ENCODE data around the gene TRABD2A. TPM values are rescaled to one million over a fixed set of nuclear protein-coding genes. Genes with fewer than 3 reads are reported as not detected.
A peak's percentile ranks its signal among the peaks of the same experiment; 100 is the strongest.

The TRABD2A gene
- total RNA-seq, 6 donors from 2014 or later = 2.0 to 22.0 (median 6.2) TPM

DNA sequence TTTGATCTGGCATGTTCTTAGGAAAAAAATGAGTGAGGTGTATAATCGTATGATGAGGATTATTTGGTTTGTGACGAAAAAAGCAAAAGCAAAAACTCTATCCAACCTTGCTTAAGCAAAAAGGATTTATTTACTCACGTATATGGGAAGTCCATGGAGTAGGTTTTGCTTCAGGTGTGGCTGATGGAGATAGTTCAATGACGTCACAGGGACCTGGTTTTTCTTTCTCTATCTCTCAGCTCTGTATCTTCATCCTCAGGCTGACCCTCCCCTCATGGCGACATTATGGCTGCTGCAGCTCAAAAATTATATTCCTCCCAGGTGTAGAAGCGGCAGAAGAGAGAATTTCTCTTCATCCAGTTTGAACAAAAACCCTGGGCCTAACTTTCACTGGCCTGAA lies 33.5 kb upstream of the TRABD2A start:
- Histone ChIP-seq H3K27me3 (no peaks in the 10 kb centered on the region), H3K4me3 (no peak overlapping the region), H3K4me1 (peaks cover 0 to 8% (median 3%) of the 10 kb centered on the region in 4 donors), H3K9me3 (no peaks in the 10 kb centered on the region), H3K36me3 (no peaks in the 10 kb centered on the region), H3K27ac (no peak overlapping the region)
- WGBS, 2 donors = 90 to 94% methylated on average over 6 of the region's 6 CpGs
- DNase-seq (no peak), ATAC-seq (ENCODE audit: low FRiP score in 2 of 2) (no peak)
- TF ChIP-seq POLR2AphosphoS5 (IDR thresholded peaks at IDR 0.05) (no peak), POLR2A (IDR thresholded peaks at IDR 0.05) (no peak), EP300 (IDR thresholded peaks at IDR 0.05) (no peak)
- TF ChIP-seq, protein P1, sequence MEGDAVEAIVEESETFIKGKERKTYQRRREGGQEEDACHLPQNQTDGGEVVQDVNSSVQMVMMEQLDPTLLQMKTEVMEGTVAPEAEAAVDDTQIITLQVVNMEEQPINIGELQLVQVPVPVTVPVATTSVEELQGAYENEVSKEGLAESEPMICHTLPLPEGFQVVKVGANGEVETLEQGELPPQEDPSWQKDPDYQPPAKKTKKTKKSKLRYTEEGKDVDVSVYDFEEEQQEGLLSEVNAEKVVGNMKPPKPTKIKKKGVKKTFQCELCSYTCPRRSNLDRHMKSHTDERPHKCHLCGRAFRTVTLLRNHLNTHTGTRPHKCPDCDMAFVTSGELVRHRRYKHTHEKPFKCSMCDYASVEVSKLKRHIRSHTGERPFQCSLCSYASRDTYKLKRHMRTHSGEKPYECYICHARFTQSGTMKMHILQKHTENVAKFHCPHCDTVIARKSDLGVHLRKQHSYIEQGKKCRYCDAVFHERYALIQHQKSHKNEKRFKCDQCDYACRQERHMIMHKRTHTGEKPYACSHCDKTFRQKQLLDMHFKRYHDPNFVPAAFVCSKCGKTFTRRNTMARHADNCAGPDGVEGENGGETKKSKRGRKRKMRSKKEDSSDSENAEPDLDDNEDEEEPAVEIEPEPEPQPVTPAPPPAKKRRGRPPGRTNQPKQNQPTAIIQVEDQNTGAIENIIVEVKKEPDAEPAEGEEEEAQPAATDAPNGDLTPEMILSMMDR (IDR thresholded peaks at IDR 0.05) = no peak

DNA sequence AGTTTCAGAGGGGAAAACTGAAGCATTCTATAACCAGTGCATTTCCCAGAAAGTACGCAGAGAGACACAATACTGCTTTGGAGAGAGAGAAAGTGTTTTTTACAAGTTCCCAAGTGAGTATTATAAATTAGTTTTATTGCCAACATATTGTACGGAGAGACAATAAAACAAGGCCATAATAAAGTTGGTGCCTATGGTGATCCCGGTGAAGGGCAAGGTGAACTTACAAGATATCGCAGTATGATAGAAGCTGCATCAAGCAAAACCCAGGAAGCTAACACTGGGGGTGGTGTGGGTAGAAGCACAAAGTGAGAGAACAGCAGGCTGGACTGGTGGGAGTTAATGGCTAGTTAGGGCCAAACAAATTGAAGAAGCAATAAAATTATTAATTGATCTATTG lies 32.1 kb upstream of the TRABD2A start:
- peaks cover 0 to 7% (median 6%) of the 10 kb centered on the region in 4 donors for H3K4me1 ChIP-seq
- 94 to 96% methylated on average over 4 of the region's 4 CpGs for WGBS, 2 donors

DNA sequence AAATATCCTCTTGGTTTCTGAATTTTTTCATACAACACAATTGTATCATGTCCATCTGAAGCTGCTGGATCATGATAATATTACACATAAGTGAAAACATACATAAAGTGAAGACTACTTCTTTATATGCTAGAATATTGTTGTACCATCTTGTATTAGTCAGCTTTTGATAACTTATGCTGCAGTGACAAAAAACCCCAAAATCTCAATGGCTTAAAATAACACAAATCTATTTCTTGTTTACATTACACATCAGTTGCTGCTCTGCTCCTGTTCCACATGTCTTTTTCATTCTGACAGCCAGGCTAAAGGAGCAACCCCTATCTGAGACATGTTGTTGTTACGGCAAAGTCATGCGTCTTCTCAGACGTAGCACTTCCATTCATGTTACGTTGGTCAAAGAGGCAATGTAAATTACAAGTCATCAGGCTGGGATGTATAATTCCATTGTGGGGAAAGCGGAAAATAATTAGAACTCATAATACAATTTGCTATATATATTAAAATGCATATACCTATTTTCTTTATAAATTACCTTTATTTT lies 30.3 kb upstream of the TRABD2A start:
- no peak for ATAC-seq (ENCODE audit: low FRiP score in 2 of 2)
- TF ChIP-seq, protein P1 (IDR thresholded peaks at IDR 0.05) = no peak
- TF ChIP-seq EP300 (IDR thresholded peaks at IDR 0.05) = no peak
- no peak for TF ChIP-seq POLR2AphosphoS5 (IDR thresholded peaks at IDR 0.05)
- TF ChIP-seq POLR2A (IDR thresholded peaks at IDR 0.05) = no peak
- 98 to 99% methylated on average over 5 of the region's 5 CpGs for WGBS, 2 donors

More for the DNA sequence above, 32.1 kb upstream of the TRABD2A start:
- ATAC-seq (ENCODE audit: low FRiP score in 2 of 2) = no peak
- DNase-seq = no peak
- Histone ChIP-seq H3K27me3 (no peaks in the 10 kb centered on the region), H3K36me3 (no peaks in the 10 kb centered on the region), H3K27ac (no peak overlapping the region), H3K4me3 (no peak overlapping the region), H3K9me3 (no peaks in the 10 kb centered on the region)
- TF ChIP-seq POLR2AphosphoS5 (IDR thresholded peaks at IDR 0.05) = no peak
- TF ChIP-seq POLR2A (IDR thresholded peaks at IDR 0.05) = no peak
- TF ChIP-seq EP300 (IDR thresholded peaks at IDR 0.05) = no peak
- TF ChIP-seq, protein P1 (IDR thresholded peaks at IDR 0.05) = no peak

DNA sequence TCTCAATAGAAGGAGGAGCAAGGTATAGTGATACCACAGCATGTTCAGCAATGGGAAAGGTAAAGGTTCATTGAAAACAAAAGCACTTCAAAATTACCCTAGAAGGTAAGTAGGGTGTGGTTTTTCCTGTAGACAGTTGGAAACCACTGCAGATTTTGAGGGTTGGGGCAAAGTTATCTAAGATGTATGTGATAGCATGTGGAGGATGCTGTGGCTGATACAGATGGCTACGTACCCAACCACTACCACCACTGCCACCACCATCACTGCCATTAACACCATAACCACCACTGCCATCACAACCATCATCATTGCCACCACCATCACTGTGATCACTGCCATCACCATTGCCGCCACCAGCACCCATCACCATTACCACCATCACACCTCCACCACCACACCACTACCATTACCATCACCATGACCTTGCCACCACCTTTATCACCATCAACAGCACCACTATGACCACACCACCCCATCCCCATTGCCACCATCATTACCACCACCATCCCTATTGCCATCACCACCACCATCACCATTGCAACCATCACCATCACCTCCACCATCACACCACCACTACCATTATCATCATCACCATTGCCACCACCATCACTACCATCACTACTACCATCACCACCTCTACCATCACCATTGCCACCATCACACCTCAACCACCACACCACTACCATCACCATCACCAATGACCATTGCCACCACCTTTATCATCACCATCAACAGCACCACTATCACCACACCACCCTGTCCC lies 28.2 kb upstream of the TRABD2A start:
- TF ChIP-seq POLR2AphosphoS5 (IDR thresholded peaks at IDR 0.05) = no peak
- TF ChIP-seq, protein P1 (IDR thresholded peaks at IDR 0.05) = no peak
- no peak for TF ChIP-seq EP300 (IDR thresholded peaks at IDR 0.05)
- TF ChIP-seq POLR2A (IDR thresholded peaks at IDR 0.05) = no peak
- peak overlapping the region in 3 of 4 donors; percentile 4 to 98 (median 97) for H3K27ac ChIP-seq
- no peak overlapping the region for H3K4me3 ChIP-seq
- H3K36me3 ChIP-seq = peaks cover 0 to 4% (median 0%) of the 10 kb centered on the region in 4 donors
- no peaks in the 10 kb centered on the region for H3K27me3 ChIP-seq
- ATAC-seq (ENCODE audit: low FRiP score in 2 of 2) (no peak), DNase-seq (no peak)
- WGBS, 2 donors = 90 to 91% methylated on average over 2 of the region's 2 CpGs
- peaks cover 9 to 24% (median 22%) of the 10 kb centered on the region in 4 donors for H3K4me1 ChIP-seq
- H3K9me3 ChIP-seq = no peaks in the 10 kb centered on the region

More for the DNA sequence above, 30.3 kb upstream of the TRABD2A start:
- Histone ChIP-seq H3K4me3 (no peak overlapping the region), H3K27me3 (no peaks in the 10 kb centered on the region), H3K27ac (no peak overlapping the region), H3K4me1 (peaks cover 3 to 18% (median 15%) of the 10 kb centered on the region in 4 donors), H3K9me3 (no peaks in the 10 kb centered on the region), H3K36me3 (peaks cover 0 to 2% (median 0%) of the 10 kb centered on the region in 4 donors)
- DNase-seq = no peak
